HEK293 (cell line): ENCODE measurements around the gene CDR2L.
A peak's percentile ranks its signal among the peaks of the same experiment; 100 is the strongest.

ENCODE experiments used
- BCL11B ChIP-seq: fragments of 450-650 bp; formaldehyde crosslinking; IDR thresholded peaks from 2 replicates; pipeline ENCODE4 v1.5.1; 2016; ENCODE audit warnings: low read depth, missing biosample characterization, missing genetic modification characterization
- GLI2 ChIP-seq: fragments of 450-650 bp; formaldehyde crosslinking; IDR thresholded peaks from 2 replicates; pipeline ENCODE4; 2017; ENCODE audit warnings: missing biosample characterization, missing genetic modification characterization, low read depth, borderline replicate concordance
- GLI4 ChIP-seq: fragments of 450-650 bp; formaldehyde crosslinking; IDR thresholded peaks from 2 replicates; pipeline ENCODE4 v1.5.1; 2016; ENCODE audit warnings: missing biosample characterization, missing genetic modification characterization
- KLF9 ChIP-seq: fragments of 450-650 bp; formaldehyde crosslinking; IDR thresholded peaks from 2 replicates; pipeline ENCODE4 v1.5.1; 2016; ENCODE audit warnings: missing biosample characterization, missing genetic modification characterization, low read depth
- PRDM1 ChIP-seq: fragments of 450-650 bp; formaldehyde crosslinking; IDR thresholded peaks from 2 replicates; pipeline ENCODE4; 2016; ENCODE audit warnings: missing biosample characterization, missing genetic modification characterization
- SCRT2 ChIP-seq: fragments of 450-650 bp; formaldehyde crosslinking; IDR thresholded peaks from 2 replicates; pipeline ENCODE4 v1.5.1; 2016; ENCODE audit warnings: missing biosample characterization, missing genetic modification characterization
- SP2 ChIP-seq: fragments of 450-650 bp; formaldehyde crosslinking; IDR thresholded peaks from 2 replicates; pipeline ENCODE4 v1.5.1; 2016; ENCODE audit warnings: missing biosample characterization, missing genetic modification characterization
- ZBTB11 ChIP-seq: fragments of 450-650 bp; formaldehyde crosslinking; conservative IDR thresholded peaks from 2 replicates; pipeline ENCODE4 v1.5.1; 2016; ENCODE audit warnings: low read depth, missing biosample characterization, missing genetic modification characterization
- ZNF112 ChIP-seq: fragments of 450-650 bp; formaldehyde crosslinking; IDR thresholded peaks from 2 replicates; pipeline ENCODE4 v1.5.0; 2017; ENCODE audit warnings: missing biosample characterization, missing genetic modification characterization
- ZNF148 ChIP-seq: fragments of 450-650 bp; formaldehyde crosslinking; IDR thresholded peaks from 2 replicates; pipeline ENCODE4 v1.5.0; 2017; ENCODE audit warnings: missing biosample characterization, missing genetic modification characterization, borderline replicate concordance
- ZNF214 ChIP-seq: fragments of 450-650 bp; formaldehyde crosslinking; IDR thresholded peaks from 2 replicates; pipeline ENCODE4 v1.5.1; 2017; ENCODE audit warnings: missing biosample characterization, mild to moderate bottlenecking, missing genetic modification characterization, borderline replicate concordance
- ZNF221 ChIP-seq: fragments of 450-650 bp; formaldehyde crosslinking; IDR thresholded peaks from 2 replicates; pipeline ENCODE4 v1.5.1; 2017; ENCODE audit warnings: missing biosample characterization, missing genetic modification characterization, borderline replicate concordance
- ZNF280C ChIP-seq: fragments of 450-650 bp; formaldehyde crosslinking; IDR thresholded peaks from 2 replicates; pipeline ENCODE4 v1.5.1; 2016; ENCODE audit warnings: missing biosample characterization, missing genetic modification characterization
- ZNF302 ChIP-seq: fragments of 450-650 bp; formaldehyde crosslinking; IDR thresholded peaks from 2 replicates; pipeline ENCODE4 v1.5.1; 2016; ENCODE audit warnings: missing biosample characterization, missing genetic modification characterization, low read depth
- ZNF488 ChIP-seq: fragments of 450-650 bp; formaldehyde crosslinking; IDR thresholded peaks from 2 replicates; pipeline ENCODE4 v1.5.1; 2016; ENCODE audit warnings: missing biosample characterization, missing genetic modification characterization
- ZNF513 ChIP-seq: fragments of 450-650 bp; IDR thresholded peaks from 2 replicates; pipeline ENCODE4 v1.5.1; 2018; ENCODE audit warnings: missing biosample characterization, missing genetic modification characterization
- ZNF518A ChIP-seq: fragments of 450-650 bp; formaldehyde crosslinking; conservative IDR thresholded peaks from 2 replicates; pipeline ENCODE4 v1.5.1; 2016; ENCODE audit warnings: low read depth, missing biosample characterization, missing genetic modification characterization
- ZNF561 ChIP-seq: fragments of 450-650 bp; IDR thresholded peaks from 2 replicates; pipeline ENCODE4 v1.5.1; 2018; ENCODE audit warnings: missing biosample characterization, missing genetic modification characterization, borderline replicate concordance
- ZNF621 ChIP-seq: fragments of 450-650 bp; formaldehyde crosslinking; IDR thresholded peaks from 2 replicates; pipeline ENCODE4 v1.5.1; 2017; ENCODE audit warnings: missing biosample characterization, missing genetic modification characterization
- ZNF670 ChIP-seq: fragments of 450-650 bp; formaldehyde crosslinking; IDR thresholded peaks from 2 replicates; pipeline ENCODE4 v1.5.1; 2016; ENCODE audit warnings: missing biosample characterization, missing genetic modification characterization, low read depth
- ZNF830 ChIP-seq: fragments of 450-650 bp; IDR thresholded peaks from 2 replicates; pipeline ENCODE4 v1.5.0; 2018; ENCODE audit warnings: missing biosample characterization, missing genetic modification characterization, low read depth, mild to moderate bottlenecking, moderate library complexity
- ZXDB ChIP-seq: fragments of 450-650 bp; formaldehyde crosslinking; IDR thresholded peaks from 2 replicates; pipeline ENCODE4 v1.5.1; 2016; ENCODE audit warnings: missing biosample characterization, missing genetic modification characterization

The CDR2L gene

GRCh38 chr17:75036643-75037268 is 49.3 kb downstream of the CDR2L start (continued):
- TF ChIP-seq ZNF112 (tag by site-specific recombination) (no peak), SP2 (tag by site-specific recombination) (peak; percentile 79), ZNF488 (tag by site-specific recombination) (no peak), PRDM1 (tag by site-specific recombination) (peak; percentile 88), ZNF302 (tag by site-specific recombination) (no peak), ZNF621 (no peak), ZNF518A (tag by site-specific recombination) (no peak), ZNF148 (tag by site-specific recombination) (no peak), GLI2 (tag by site-specific recombination) (no peak), ZNF221 (tag by site-specific recombination) (no peak), ZNF830 (tag by site-specific recombination) (no peak), ZNF513 (tag by site-specific recombination) (no peak), ZNF280C (no peak), BCL11B (tag by site-specific recombination) (no peak), GLI4 (tag by site-specific recombination) (no peak), ZNF670 (tag by site-specific recombination) (no peak), ZBTB11 (tag by site-specific recombination) (peak; percentile 26; the same call in 1 of the 2 replicates), ZXDB (no peak; the same call in 1 of the 2 replicates), ZNF214 (tag by site-specific recombination) (no peak), ZNF561 (tag by site-specific recombination) (peak; percentile 29; the same call in 1 of the 2 replicates), KLF9 (tag by site-specific recombination) (peak; percentile 86), SCRT2 (tag by site-specific recombination) (peak; percentile 78)
